K562 (cell line): ENCODE data around the gene TMPRSS9. TPM values are rescaled to one million over a fixed set of nuclear protein-coding genes. Genes with fewer than 3 reads are reported as not detected.

Source experiments
- BCOR ChIP-seq: fragments of 450-650 bp; IDR thresholded peaks from 2 replicates; pipeline ENCODE4 v1.6.1; 2016
- NR2C1 ChIP-seq, 2 experiments: fragments of 450-650 bp; IDR thresholded peaks; 2 replicates each; pipeline ENCODE4 v1.6.1; 2017; ENCODE audit warnings: mild to moderate bottlenecking in 2 of 2, antibody characterized with exemption in 1 of 2, inconsistent platforms in 1 of 2, missing compliant biosample characterization in 1 of 2, missing genetic modification characterization in 1 of 2
- PBX2 ChIP-seq, 2 experiments: IDR thresholded peaks in 1 of 2; conservative IDR thresholded peaks in 1 of 2; 2 replicates each; pipeline ENCODE4 v1.6.1; 2016; ENCODE audit warnings: low read depth in 2 of 2, mild to moderate bottlenecking in 1 of 2, missing compliant biosample characterization in 1 of 2, missing genetic modification characterization in 1 of 2, moderate library complexity in 1 of 2
- SMAD2 ChIP-seq: fragments of 150-350 bp; IDR thresholded peaks from 2 replicates; pipeline ENCODE4 v1.6.1; 2014; ENCODE audit warnings: low read depth, mild to moderate bottlenecking, low read length
- SMARCA5 ChIP-seq: fragments of 450-650 bp; IDR thresholded peaks from 2 replicates; pipeline ENCODE4 v1.6.1; 2016
- SRSF7 ChIP-seq: fragments of 200-400 bp; formaldehyde crosslinking; optimal IDR thresholded peaks from 2 replicates; pipeline ENCODE3; 2017; ENCODE audit warnings: mild to moderate bottlenecking, low read depth, low read length
- STAG1 ChIP-seq: sonication (generic); formaldehyde crosslinking; IDR thresholded peaks from 2 replicates; pipeline ENCODE4 v1.5.0; 2020; ENCODE audit warnings: missing genetic modification reagents, borderline replicate concordance
- ZHX1 ChIP-seq: fragments of 150-350 bp; conservative IDR thresholded peaks from 2 replicates; pipeline ENCODE4 v1.6.1; 2014; ENCODE audit warnings: low read length
- ZNF134 ChIP-seq: fragments of 250-450 bp; sonication (Bioruptor Pico); conservative IDR thresholded peaks from 2 replicates; pipeline ENCODE4 v1.4.0; 2020
- polyA plus RNA-seq, 8 experiments: library from polyadenylated mRNA; depleted of rRNA in 4 of 8; stranded (reverse) in 5 of 8; unstranded in 3 of 8; fragments of >200 nt; fragmentation: Nextera tagmentation in 2 of 8; fragmentation: Illumina TruSeq in 1 of 8; extraction: Ambion mirVana in 2 of 8; extraction: Trizol in 1 of 8; gene quantifications; 2 replicates each; pipeline versions ENCODE4 v1.2.1 to v1.2.3, GENCODE V29; 2011 to 2014; ENCODE audit warnings: inconsistent platforms in 1 of 8, missing spikeins in 1 of 8
- total RNA-seq, 7 experiments: library from RNA; depleted of rRNA in 6 of 7; stranded (reverse); fragments of >200 nt in 6 of 7; fragmentation: Illumina TruSeq in 2 of 7; extraction: Trizol in 2 of 7; gene quantifications; 2 replicates each; pipeline versions ENCODE4 v1.2.1 to v1.2.3, GENCODE V29; 2011 to 2021; ENCODE audit warnings: low replicate concordance in 1 of 7
- TF ChIP-seq, protein P1 (sequence below): fragments of 450-650 bp; IDR thresholded peaks from 2 replicates; pipeline ENCODE4 v1.6.1; 2014; ENCODE audit warnings: low read depth, mild to moderate bottlenecking, moderate library complexity, borderline replicate concordance
- TF ChIP-seq, protein P2 (sequence below): fragments of 250-450 bp; sonication (Bioruptor Pico); IDR thresholded peaks from 2 replicates; pipeline ENCODE4 v1.4.0; 2020; ENCODE audit warnings: mild to moderate bottlenecking, moderate library complexity
- TF ChIP-seq, protein P3 (sequence below), 2 experiments: fragments of 450-650 bp; IDR thresholded peaks; 2 replicates each; pipeline ENCODE4 v1.6.1; 2016

The TMPRSS9 gene
- total and polyA plus RNA-seq, 9 of the 15 experiments (the other 6 are each of a cell fraction or from before 2014, with no cell fraction given) = 0.01 to 0.03 TPM; not detected in 7

DNA sequence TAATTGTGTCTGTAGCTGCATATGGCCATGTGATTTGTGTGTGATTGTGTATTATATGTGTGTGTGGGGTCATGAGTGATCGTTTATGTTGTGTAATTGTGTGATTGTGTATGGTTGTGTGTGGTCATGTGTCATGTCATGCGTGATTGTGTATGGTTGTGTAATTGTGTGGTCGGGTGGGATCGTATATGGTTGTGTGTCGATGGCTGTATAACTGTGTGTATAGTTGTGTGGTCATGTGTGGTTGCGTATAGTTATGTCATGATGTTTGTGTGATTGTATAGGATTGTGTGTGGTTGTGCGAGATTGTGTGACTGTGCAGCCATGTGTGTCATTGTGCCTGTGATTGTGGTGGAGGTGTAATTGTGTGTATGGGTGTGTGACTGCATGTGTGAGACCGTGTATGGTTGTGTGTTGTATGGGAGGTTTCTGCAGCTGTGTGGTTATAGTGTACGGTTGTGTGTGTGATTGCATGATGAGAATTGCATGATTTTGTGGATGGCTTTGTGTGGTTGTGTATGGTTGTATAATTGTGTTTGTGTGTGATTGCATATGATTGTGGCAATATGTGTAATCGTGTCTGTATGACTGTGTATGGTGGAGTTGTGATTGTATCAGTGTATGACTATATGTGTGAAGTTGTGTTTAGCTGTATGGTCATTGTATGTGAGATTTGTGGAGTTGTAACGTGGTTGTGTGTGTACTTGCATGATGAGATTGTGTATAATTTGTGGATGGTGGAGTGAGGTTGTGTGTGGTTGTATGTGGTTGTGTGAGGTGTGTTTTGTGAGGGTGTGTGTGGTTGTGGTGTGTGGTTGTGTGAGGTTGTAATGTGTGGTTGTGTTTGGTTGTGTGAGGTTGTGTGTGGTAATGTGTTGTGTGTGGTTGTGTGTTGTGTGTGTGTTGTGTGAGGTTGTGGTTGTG is 2.2 kb downstream of the TMPRSS9 start (continued):
- no peak for TF ChIP-seq PBX2 (CRISPR knock-in tag; IDR thresholded peaks at IDR 0.05; ENCODE audit: low read depth)
- no peak for TF ChIP-seq PBX2 (tag; conservative IDR thresholded peaks at IDR 0.05; ENCODE audit: low read depth)
- TF ChIP-seq SMAD2 = no peak
- TF ChIP-seq, protein P1, sequence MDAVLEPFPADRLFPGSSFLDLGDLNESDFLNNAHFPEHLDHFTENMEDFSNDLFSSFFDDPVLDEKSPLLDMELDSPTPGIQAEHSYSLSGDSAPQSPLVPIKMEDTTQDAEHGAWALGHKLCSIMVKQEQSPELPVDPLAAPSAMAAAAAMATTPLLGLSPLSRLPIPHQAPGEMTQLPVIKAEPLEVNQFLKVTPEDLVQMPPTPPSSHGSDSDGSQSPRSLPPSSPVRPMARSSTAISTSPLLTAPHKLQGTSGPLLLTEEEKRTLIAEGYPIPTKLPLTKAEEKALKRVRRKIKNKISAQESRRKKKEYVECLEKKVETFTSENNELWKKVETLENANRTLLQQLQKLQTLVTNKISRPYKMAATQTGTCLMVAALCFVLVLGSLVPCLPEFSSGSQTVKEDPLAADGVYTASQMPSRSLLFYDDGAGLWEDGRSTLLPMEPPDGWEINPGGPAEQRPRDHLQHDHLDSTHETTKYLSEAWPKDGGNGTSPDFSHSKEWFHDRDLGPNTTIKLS = no peak
- TF ChIP-seq, protein P2, sequence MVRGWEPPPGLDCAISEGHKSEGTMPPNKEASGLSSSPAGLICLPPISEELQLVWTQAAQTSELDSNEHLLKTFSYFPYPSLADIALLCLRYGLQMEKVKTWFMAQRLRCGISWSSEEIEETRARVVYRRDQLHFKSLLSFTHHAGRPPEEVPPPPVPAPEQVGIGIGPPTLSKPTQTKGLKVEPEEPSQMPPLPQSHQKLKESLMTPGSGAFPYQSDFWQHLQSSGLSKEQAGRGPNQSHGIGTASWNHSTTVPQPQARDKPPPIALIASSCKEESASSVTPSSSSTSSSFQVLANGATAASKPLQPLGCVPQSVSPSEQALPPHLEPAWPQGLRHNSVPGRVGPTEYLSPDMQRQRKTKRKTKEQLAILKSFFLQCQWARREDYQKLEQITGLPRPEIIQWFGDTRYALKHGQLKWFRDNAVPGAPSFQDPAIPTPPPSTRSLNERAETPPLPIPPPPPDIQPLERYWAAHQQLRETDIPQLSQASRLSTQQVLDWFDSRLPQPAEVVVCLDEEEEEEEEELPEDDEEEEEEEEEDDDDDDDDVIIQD = no peak
- peak; percentile 27; the same call in 1 of the 2 replicates for TF ChIP-seq BCOR
- no peak for TF ChIP-seq SRSF7
- no peak for TF ChIP-seq ZNF134
- TF ChIP-seq SMARCA5 = 0 out of 2 replicates have a peak, but pooled peaks have one; percentile 46
- no peak for TF ChIP-seq ZHX1
- TF ChIP-seq, protein P3, sequence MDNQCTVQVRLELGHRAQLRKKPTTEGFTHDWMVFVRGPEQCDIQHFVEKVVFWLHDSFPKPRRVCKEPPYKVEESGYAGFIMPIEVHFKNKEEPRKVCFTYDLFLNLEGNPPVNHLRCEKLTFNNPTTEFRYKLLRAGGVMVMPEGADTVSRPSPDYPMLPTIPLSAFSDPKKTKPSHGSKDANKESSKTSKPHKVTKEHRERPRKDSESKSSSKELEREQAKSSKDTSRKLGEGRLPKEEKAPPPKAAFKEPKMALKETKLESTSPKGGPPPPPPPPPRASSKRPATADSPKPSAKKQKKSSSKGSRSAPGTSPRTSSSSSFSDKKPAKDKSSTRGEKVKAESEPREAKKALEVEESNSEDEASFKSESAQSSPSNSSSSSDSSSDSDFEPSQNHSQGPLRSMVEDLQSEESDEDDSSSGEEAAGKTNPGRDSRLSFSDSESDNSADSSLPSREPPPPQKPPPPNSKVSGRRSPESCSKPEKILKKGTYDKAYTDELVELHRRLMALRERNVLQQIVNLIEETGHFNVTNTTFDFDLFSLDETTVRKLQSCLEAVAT (IDR thresholded peaks at IDR 0.05) = peak in 1 of 2 experiments; percentile 25; a peak in 1 of 4 replicates
- no peak for TF ChIP-seq STAG1
- TF ChIP-seq NR2C1 (IDR thresholded peaks at IDR 0.05) = 0 out of 2 replicates have a peak, but pooled peaks have one; percentile 7
- no peak for TF ChIP-seq NR2C1 (tag; IDR thresholded peaks at IDR 0.05)
